AG04449 (cell line): ENCODE data around the gene RBM4B.

Experiments used
- CTCF ChIA-PET: fragments of 350-600 bp; formaldehyde crosslinking; extraction: SDS; loops from one replicate; lab custom pipeline; 2021; ENCODE audit warnings: antibody characterized with exemption; lab: Yijun Ruan, JAX
- POLR2A ChIA-PET: fragments of 400-600, 350-600 bp; formaldehyde crosslinking; extraction: SDS; loops from one replicate; lab custom pipeline; 2020; ENCODE audit warnings: antibody characterized with exemption, inconsistent platforms; lab: Yijun Ruan, JAX
- DNase-seq: peaks from one replicate; pipeline ENCODE4 v3.0.0-alpha.2; 2010; ENCODE audit warnings: low read depth, low spot score
- H3K4me3 ChIP-seq: 2 replicates; pipeline ENCODE4 v1.5.1; 2011; ENCODE audit warnings: low read depth, mild to moderate bottlenecking, control low read depth, low read length
- TF ChIP-seq, protein P1 (sequence below): IDR thresholded peaks from one replicate; pipeline ENCODE4 v1.5.1; 2011; ENCODE audit warnings: mild to moderate bottlenecking, moderate library complexity, low read length, control low read depth, inconsistent platforms; ENCODE audit not compliant: insufficient read depth; ENCODE audit errors: missing control alignments

Gene RBM4B

DNA sequence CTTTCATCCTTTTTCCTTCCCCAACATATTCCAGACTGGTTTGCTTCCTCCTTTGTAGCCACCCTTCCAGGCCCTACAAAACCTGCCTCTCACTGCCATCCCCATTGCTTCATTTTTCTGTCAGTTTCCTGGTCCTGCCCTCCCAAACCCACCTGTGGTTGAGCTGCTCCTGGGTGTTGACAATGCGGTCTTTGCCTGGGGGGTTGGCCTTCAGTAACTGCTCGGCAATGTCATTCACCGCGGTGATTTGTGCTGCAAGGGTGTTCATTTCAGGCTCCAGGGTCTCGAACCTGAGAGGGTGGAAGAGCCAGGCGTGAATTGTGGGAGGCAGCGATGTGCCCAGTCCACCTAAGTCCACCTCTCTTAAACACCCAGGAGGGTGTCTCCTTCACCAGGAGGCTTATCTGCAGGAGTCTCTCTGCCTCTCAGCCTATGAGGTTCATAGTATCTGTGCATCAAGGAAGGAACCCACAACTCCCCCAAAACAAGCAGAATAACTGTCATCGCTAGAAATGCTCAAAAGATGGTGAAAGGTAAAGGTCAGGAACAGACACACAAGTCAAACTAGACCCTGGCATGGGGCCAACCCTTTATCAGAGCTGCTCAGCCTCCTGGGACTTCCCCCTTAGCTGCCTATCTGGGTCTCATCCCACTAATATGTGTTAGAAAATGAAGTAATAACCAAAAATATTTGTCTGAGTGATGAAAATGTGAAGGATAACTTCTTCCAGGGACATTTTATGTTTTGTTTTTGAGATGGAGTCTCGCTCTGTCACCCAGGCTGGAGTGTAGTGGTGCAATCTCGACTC lies 23.9 kb upstream of the RBM4B start:
- TF ChIP-seq, protein P1, sequence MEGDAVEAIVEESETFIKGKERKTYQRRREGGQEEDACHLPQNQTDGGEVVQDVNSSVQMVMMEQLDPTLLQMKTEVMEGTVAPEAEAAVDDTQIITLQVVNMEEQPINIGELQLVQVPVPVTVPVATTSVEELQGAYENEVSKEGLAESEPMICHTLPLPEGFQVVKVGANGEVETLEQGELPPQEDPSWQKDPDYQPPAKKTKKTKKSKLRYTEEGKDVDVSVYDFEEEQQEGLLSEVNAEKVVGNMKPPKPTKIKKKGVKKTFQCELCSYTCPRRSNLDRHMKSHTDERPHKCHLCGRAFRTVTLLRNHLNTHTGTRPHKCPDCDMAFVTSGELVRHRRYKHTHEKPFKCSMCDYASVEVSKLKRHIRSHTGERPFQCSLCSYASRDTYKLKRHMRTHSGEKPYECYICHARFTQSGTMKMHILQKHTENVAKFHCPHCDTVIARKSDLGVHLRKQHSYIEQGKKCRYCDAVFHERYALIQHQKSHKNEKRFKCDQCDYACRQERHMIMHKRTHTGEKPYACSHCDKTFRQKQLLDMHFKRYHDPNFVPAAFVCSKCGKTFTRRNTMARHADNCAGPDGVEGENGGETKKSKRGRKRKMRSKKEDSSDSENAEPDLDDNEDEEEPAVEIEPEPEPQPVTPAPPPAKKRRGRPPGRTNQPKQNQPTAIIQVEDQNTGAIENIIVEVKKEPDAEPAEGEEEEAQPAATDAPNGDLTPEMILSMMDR: no peak
- ChIA-PET POLR2A (no interaction called here), CTCF (interaction anchor here (1.1 to 11.5 kb wide), 5 partner anchors 8 to 133 kb away, joined by 3 to 246 read pairs (median 5); no protein-coding TSS in a partner anchor)
- no peak overlapping the region for H3K4me3 ChIP-seq
- DNase-seq: no peak

DNA sequence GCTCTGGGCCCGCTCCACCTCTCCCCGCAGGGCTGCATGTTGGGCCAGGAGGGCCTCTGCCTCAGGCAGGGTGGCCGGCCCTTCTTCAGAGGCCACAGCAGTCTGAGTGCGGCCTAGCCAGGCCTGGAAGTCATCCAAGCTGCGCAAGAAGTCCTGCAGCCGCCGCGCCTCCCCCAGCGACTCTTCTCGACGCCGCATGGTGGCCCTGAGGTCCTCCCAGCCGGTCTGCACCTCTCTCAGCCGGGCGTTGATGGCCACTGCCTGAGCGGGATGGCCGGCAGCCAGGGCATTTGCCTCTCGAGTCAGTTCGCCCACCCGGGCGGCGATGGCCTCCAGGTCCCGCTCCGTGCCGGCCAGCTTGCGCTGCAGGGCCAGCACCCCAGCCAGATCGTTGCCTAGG lies 23.1 kb upstream of the RBM4B start:
- ChIA-PET POLR2A (no interaction called here), CTCF (interaction anchor here (1.2 to 11.5 kb wide), 3 partner anchors 8 to 134 kb away, joined by 3 to 246 read pairs (median 9); no protein-coding TSS in a partner anchor)
- no peak overlapping the region for H3K4me3 ChIP-seq

DNA sequence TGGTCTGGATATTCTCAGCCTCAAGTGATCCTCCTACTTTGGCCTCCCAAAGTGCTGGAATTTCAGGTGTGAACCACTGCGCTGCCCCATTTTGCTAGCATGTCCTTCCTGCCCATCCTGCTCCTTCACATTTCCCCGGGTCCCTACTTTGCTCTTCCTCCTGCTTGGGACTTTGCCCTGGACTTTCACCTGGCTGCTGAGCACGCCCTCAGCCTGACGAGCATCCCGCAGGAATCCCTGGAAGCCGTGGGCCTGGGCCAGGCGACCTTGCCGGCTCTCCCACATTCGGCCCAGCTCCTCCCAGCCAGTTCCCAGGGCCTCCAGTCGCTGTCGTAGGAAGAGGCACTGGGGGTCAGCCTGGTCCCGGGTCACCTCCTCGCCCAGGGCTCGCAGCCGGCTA lies 22.6 kb upstream of the RBM4B start:
- TF ChIP-seq, protein P1: no peak
- ChIA-PET POLR2A (no interaction called here), CTCF (interaction anchor here (0.9 to 11.5 kb wide), 3 partner anchors 69 to 261 kb away, joined by 3 to 246 read pairs (median 3); partner anchors contain the start of gene MRPL11)
- DNase-seq: no peak
- H3K4me3 ChIP-seq: no peak overlapping the region

More for the DNA sequence above, 23.1 kb upstream of the RBM4B start:
- TF ChIP-seq, protein P1: no peak
- no peak for DNase-seq

DNA sequence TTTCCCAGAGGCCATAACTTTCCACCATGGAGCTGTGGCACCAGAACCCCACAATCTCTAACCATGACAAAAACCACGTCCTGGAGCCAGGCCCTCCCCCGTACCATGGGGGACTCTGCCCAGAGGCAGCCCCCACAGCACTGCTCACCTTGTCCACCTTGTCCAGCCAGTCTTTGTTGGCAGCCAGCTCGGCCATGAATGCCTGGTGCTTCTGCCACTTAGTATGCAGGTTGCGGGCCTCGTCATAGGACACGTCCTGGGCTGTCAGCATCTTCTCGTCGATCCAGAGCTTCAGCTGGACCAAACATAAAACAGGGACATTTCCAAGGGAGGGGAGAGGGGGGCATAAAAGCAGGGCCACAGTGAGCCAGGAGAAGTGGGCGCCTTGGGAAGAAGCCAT lies 20.8 kb upstream of the RBM4B start:
- ChIA-PET POLR2A (no interaction called here), CTCF (interaction anchor here (0.7 to 11.5 kb wide), 3 partner anchors 18 to 136 kb away, joined by 3 to 246 read pairs (median 3); no protein-coding TSS in a partner anchor)
- TF ChIP-seq, protein P1: no peak
- no peak for DNase-seq
- H3K4me3 ChIP-seq: no peak overlapping the region

DNA sequence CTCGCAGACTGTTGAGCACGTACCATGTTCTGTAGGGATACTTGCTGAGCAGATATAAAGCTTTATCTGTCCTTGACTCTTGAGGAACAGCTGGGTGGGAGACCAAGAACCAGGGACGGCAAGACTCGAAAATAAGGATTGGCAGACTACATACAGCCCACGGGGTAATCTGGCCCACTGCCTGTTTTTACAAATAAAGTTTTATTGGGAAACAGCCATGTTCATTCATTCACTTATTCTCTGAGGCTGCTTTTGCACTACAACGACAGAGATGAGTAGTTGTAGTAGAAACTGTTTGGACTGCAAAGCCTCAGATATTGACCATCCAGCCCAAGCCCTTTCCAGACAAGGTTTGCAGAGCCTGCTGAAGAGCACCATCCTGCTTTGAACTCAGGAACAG lies 20.3 kb upstream of the RBM4B start:
- no peak overlapping the region for H3K4me3 ChIP-seq
- CTCF ChIA-PET: interaction anchor here (11.5 kb wide), 1 partner anchor 137 kb away, joined by 246 read pairs; no protein-coding TSS in a partner anchor
- TF ChIP-seq, protein P1: no peak
- POLR2A ChIA-PET: no interaction called here
- DNase-seq: no peak

DNA sequence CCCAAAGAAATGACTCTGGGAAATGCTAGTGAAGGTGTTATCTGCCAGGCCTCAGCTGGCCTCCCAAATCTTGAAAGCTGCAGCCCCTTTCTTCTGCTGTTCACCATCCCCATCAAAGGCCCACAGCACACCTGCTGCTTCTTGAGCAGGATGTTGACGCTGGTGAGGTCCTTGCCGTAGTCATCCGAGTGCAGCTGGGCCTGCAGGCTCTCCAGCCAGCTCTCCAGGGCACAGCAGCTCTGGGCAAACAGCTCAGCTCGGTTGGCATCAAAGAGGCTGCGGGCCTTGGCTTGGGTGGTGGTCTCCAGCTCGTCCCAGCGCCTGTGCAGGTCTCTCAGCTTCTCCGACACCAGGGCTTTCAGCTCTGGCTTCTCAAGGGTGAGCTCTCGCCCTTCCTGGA lies 18.5 kb upstream of the RBM4B start:
- TF ChIP-seq, protein P1: no peak
- ChIA-PET CTCF (interaction anchor here (0.9 to 11.5 kb wide), 8 partner anchors 10 to 187 kb away, joined by 3 to 246 read pairs (median 3); no protein-coding TSS in a partner anchor), POLR2A (no interaction called here)
- no peak overlapping the region for H3K4me3 ChIP-seq
- DNase-seq: no peak
